Suppressor macrophage treated with lipopolysaccharide for 4 hours (primary cell): ENCODE results near the gene ZMYM2.
"Not testable (repeated sequence)": the region's sequence is repeated elsewhere in the genome, so short reads cannot be mapped to it uniquely, and the experiment has no call there.

Source experiments
- DNase-seq: peaks from one replicate; pipeline ENCODE4 v3.0.0-alpha.2; 2020

ZMYM2 gene

DNA sequence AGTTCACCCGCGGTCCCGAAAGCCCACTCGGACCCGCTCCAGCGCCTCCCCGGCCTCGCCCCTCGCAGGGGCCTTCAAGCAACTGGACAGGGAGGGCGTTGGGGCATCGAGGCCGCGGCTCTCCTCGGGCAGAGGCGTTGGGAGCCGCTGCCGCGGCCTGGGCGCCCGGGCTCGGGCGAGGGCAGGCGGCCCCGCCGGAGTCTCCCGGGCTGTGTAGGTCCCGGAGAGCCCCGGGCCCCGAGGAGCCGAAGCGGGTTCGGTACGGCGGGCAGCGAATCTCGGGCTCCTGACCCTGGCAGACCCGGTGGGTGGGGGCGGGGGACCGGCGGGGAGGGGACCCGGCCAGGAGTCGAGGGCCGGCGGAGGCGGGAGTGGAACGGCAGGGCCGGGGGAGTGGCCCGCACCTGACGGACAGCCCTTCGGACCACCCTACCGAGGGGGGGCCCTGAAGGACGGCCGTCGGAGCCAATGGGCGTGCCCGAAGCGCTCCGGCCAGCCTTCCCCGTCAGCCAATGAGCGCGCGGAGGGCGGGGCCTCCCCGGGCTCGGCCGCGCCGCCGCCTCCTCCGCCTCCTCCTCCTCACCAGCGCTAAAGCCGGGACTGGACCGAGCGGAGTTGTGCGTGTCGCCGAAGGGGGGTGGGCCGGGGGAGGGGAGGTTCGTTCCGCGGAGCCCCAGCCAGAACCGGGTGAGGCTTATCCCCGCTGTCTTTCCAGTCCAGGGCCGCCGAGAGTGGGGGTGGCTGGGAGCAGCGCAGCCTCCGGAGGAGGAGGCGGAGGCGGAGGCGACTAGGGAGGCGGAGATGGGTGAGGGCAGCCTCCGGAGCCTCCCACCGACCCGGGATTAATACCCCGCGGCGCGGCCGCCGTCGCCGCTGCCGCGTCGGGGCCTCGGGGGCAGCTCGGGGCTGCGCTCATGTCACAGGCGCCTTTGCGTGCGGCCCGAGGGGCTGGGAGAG, at the start of gene ZMYM2:
Gene ZMYM2 (plus strand): TSS at position 573 of the 957 bp plus-strand sequence. CDS start 34,346 bp downstream, outside the sequence.
- DNase-seq: peak; percentile 99

DNA sequence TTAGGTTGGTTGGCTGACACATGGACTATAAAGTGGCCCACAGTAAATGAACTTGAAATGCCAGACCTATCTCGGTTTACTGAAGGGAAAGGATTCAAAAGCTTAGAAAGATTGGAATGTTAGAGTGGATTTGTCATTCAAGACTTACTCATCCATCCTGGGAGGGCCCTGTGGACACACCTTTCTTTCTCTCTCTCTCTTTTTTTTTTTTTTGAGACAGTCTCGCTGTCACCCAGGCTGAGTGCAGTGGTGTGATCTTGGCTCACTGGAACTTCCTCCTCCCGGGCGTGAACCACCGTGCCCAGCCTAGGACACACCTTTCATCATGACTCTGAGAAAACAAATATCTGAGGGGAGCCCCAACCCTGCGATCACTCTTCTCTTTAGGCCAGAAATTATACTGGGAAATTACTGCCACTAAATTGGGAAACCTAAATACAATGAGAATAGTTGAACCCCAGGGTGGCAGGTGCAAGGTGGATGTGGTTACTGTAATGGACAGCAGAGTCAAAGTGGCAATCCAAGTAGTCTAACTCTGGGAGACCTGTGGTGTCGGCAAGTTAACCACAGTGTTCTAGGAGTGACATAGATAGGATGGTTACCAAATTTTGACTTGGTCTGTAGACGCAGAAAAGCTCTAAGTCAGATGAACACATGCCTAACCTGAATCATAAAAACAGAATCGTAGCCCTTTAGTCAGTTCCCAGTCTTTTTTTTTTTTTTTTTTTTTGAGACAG, 48.0 kb upstream of the ZMYM2 start:
- no peak for DNase-seq

DNA sequence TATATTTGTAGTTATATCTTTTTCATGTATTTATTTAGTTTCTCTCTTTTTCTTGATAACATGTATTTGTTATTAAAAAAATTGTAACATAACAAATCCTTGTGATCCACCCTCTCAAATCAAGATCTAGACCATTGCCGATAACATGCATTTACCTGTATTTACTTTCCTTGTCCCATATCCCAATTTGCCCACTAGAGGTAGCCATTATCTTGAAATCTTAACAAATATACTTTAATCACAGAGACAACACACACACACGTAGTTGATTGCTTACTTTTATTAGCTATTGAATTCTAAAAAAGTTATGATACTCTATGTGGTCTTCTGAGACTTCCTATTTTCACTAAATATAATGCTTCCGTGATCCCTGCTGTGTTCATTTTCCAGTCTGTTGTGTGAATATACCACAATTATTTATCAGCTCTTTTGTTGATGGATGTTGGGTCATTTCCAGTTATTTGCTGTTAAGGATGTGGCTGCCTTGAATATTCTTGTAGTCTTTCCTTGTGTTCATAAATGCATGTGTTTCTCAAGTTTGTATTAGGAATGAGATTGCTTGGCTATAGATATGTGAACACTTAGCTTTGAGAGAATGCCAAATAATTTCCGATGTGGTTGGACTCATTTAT, 31.3 kb upstream of the ZMYM2 start:
- DNase-seq: peak; percentile 5

DNA sequence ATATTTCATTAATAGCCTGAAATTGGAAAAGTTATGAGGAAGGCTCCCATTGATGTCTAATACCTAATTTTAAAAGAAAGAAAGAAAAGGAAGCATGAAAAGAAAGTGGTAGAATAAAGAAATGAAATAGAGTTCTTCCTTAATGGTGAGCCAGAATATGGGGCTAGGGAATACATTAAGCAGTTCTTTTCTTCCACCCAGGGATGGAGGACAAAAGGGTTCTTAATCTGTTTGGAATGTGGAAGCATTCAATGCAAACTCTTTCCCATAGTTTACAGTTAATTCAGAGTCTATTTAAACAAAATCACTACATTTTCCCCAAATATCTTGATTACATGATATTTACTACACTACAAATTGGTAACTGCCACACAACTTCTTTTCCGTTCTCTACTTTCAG, 18.4 kb upstream of the ZMYM2 start:
- DNase-seq: no peak

DNA sequence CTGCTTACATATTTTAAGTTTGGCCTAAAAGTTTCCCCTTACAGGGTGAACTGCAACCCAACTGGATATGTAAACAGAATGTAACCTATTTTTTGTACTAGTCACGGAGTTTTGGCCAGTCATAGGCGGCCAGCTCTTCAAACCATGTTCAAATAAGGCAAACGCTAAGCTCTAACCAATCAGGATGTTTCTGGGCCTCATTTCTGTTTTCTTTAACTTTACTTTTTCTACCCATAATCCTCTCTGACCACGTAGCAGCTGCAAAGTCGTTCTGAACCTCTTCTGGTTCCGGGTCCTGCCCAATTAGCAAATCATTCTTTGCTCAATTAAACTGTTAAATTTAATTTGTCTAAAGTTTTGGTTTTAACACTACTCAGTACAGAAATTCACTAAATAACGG, 8.2 kb upstream of the ZMYM2 start:
- DNase-seq: no peak

DNA sequence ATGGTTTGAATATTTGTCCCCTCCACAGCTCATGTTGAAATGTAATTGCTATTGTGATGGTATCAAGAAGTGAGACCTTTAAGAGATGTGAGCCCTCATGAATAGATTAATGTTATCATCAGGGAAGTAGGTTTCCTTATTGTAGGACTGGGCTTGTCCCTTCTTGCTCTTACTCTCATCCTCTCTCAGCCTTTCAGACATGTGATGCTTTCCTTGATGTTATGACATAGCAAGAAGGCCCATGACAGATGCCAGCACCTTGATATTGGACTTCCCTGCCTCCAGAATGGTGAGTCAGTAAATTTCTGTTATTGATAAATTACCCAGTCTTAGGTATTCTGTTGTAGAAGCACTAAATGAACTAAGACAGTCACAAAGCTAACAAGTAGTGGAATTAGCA, 5.7 kb upstream of the ZMYM2 start:
- DNase-seq: no peak

DNA sequence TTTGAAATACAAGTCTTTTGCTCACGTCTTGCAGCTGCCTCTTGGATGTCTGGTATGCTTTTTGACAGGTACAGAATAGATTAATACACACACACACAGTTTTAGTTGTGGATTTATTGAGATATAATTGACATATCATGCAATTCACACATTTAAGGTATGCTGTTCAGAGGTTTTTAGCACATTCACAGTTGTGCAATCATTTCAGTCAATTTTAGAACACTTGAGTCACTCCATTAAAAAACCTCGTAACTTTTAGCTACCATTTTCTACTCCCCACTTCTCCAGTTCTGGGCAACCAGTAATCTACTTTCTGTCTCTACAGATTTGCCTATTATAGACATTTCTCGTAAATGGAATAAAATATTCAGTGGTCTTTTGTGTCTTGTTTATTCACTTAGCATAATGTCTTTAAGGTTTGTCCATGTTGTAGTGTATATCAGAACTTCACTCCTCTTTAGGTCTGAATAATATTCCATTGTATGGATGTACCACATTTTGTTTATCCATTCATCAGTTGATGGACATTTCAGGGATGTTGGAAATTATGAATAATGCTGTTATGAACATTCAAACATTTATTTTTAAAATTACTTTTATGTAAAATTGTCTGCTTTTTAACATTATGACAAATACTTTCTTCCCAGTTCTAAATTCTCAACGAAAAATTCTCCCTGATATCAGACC, 2.5 kb upstream of the ZMYM2 start:
- DNase-seq: no peak

DNA sequence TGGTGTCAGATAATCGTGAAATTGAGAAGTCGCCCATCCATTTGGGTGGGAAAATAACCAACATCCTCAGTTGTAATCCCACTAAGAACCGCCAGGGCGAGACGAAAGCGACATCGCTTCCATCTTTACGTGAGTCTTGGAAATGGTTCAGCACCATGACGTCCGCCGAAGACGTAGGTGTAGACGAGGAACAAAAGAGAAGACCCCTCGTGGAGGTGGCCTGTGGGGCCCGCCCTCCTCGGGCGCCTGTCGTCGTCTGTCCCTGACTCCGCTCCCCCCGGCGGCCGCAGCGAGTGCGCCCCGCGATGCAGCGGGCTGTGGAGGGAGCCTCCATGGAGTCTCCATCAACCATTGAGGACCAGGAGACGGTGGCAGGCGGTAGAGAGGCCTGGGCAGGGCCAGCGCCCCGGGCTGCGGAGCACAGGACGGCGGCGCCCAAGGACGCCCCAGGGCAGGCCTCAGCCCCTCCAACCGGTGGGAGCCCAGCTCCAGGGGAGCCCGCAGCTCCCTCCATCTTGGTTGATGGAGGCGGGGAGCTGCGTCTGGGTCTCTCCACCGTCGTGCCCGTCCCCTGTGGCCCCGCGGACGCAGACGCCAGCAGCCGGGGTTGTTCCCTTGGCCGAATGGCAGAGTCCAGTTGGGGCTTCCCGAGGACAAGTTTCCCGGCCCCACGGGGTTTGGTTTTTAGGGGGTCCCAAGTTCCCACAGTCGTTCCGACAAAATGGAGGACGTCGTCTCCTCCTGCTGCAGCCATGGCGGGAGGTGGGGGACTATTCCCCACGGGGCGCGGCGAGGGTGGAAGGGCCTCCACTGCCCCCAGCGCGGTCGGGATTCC, 990 bp upstream of the ZMYM2 start:
- DNase-seq: peak; percentile 81

DNA sequence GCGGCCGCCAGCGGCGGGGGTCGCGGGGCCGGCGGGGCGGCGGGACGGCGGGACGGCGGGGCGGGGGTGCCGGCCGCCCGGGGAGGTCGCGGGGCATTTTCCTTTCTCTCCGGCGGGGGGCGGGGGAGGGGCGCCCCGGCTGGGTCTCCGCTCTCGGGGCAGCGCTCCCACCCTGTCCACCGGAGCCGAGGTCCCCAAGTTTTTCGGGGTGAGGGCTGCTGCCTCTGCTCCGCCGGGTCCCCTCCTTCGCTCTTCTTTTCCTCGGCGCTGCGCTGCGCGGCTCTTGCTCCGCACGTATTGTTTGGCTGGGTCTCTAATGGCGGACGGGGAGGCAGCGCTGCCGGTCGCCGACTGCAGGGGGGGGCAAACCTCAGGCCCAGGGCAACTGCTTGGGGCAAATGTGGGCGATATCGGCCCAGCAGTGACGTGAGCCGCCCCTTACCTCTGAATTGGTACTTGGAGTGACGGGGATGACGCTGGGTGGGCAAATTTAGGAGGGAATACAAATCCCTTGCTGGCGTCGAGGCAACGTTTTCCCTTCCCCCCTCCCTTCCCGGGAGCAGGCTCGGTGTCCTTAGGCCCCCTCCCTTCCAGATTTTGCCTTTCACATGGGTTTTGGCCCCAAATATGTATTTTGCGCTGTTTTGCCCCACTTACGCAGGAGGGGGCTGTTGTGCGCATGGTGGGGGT, 759 bp downstream of the ZMYM2 start:
- peak; percentile 66 for DNase-seq

DNA sequence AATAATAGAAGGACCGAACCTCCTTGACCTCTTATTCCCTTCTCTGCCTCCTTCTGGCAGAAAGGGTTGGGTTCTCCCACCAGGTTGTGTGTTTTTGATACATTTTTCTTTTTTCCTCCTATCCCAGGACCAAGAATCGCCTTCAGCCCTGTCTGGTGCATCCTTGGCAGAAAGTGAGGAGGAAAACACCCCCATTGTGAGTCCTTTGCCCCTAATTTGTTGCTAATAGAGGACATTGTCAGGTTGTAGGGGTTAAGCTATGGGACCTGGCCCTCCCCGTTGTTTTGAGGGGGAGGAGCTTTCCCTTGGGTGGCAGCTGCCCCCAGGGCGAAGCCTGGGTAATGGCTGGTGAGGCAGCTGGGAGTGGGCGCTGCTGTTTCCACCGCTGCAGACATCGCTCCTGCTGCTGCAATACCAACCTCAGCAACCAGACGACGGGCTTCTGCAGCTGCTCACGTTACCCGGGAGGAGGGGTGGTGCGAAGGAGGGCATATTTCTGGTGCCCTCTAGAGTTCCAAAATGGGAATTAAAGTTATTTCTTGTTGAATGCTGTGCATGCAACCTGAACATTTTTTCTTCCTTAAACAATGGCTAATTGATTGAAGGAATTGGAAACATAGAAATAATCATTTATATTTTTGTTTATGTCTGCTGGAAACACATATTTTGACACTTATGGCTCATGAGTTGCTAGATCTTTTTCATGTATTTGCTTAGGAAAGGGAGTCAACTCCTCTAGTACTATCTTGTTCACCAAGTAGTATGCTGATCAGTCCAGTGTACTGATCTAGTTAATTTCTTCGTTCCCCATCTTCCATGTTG, 1.5 kb downstream of the ZMYM2 start:
- DNase-seq: peak; percentile 93

DNA sequence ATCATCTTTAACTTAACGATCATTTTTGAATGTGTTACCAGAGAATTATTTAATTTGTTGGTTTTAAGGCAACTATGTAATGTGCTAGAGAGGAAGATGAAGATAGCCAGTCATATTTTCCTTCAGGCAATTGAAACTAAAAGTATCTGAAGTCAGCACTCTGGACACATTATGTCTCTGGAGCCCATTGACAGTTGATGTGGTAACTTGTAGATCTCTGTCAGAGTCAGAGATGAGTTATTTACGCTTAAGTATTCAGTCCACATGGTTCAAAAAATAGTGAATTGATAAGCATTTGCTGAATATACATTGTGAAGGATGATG, 2.1 kb downstream of the ZMYM2 start:
- DNase-seq: peak; percentile 69

DNA sequence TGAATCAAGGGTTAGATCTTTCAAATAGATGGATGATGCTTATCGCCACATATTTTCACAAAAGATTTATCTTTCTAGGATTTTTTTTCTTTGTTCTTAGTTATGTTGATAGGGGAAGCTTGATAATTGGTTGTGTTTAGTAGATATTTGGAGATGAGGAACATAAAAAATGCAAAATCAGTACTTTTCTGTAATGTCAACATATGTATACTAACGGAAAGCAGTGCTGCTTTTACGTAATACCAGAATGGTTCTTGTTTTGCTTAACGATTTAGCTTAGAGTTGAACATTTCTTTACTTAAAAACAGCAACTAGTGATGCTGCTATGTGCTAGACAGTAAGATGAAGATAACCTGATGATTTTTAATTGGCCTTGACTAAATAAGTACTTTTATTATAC, 3.0 kb downstream of the ZMYM2 start:
- DNase-seq: peak; percentile 43

DNA sequence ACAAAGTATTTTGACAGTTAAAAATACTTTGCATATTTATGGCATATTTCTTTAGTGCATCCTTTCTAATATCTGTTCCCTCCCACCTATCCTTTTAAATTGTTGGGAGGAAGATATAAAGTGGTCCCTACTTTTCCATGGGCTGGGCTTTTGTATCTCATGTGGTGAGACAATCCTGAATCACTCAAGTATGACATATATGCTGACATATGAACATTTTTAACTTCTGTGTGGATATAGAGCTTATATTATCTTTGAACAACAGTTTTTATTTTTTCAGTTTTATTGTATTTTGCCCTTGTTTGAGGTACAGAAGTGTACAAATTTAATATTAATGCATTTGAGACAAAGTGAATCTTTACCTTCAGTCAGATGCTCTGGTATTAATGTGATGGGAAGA, 3.4 kb downstream of the ZMYM2 start:
- no peak for DNase-seq

DNA sequence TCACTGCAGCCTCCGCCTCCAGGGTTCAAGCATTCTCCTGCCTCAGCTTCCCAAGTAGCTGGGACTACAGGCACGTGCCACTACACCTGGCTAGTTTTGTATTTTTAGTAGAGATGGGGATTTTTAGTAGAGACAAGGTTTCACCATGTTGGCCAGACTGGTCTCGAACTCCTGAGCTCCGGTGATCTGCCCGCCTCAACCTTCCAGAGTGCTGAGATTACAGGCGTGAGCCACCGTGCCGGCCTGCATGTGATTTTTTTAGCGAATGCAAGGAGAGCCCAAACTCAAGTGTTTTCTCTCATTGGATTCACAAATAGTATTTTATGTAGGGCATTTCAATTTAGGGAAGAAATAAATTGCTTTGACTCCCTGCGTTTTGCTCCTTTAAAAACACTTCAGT, 4.4 kb downstream of the ZMYM2 start:
- no peak for DNase-seq

DNA sequence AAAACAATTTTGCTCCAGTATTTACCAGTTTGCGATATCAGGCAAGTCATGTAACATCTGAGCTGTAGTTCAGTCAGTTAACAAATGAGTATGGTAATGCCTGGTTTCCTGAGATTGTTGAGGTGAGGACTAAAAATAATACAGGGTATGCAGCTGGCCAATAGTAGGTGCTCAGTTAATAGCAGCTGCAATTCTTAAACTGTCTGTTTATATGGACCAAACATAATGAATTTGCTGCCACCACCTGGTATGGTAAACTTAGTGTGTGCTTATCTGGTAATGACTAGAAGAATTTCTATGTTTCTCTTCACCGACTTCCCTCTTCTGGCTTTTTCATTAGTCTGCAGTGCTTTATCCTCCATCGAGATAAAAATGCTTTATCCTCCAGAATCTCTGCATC, 9.1 kb downstream of the ZMYM2 start:
- no peak for DNase-seq

DNA sequence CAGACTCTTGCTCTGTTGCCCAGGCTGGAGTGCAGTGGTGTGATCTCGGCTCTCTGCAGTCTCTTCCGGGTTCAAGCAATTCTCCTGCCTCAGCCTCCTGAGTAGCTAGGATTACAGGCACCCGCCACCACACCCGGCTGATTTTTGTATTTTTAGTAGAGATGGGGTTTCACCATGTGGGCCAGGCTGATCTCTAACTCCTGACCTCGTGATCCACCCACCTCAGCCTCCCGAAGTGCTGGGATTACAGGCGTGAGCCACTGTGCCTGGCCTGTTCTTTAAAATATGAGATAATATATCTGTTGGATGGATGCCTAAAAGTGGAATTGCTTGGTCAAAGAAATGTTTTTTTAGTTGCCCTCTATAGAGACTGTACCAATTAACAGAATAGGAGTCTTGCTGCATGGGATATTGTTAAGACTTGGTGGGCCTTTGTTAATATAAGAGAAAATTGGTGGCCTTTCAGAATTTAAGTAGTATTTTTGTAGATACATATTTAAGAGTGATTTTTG, 16.0 kb downstream of the ZMYM2 start:
- not testable (repeated sequence) for DNase-seq

DNA sequence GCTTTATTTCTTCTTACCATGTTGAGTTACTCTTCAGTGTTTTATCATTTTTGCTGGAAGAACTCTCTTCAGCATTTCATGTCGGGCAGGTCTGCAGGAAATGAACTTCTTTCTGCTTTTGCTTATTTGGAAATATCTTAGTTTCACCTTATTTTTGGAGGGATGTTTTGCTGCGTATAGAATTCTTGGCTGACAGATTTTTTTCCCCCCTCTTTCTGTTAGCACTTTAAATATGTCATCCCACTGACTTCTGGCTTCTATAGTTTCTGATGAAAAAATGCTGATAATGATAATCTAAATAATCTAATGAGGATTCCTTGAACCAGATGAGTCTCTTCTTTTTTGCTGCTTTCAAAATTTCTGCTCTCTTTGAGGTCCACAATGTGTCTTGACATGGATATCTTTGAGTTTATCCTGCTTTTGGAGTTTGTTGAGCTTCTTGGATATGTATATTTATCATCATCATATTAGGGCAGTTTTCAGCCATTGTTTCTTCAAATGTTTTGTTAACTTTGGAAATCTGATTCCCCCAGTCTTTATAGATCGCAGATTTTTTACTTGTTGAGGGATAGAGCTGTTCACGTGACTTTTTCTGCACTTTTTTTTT, 20.4 kb downstream of the ZMYM2 start:
- no peak for DNase-seq

DNA sequence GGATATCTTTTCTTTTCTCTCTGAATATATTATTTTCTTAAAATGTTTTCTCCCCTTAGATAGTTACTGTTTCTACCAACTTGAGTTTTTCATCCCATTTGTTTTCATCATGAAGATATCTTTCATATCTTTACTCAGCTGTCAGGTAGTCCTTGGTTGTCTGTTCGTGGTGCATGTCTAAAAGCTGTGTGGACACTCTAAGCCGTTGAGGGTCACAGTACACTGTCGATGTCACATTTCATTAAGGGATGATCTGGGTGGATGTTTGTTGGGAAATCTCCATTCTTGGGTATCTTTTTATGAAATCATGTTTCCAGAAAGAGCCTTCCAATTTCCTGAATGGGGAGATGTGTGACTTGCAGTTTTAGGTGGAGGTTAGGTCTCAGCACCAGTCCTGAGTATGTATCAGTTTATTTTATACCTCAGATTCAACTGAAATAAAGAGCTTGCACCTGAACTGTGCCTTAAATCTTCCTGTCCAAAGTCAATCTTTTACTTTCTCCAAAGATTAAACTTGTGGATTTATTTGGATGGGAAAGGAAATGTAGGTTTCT, 23.2 kb downstream of the ZMYM2 start:
- no peak for DNase-seq

DNA sequence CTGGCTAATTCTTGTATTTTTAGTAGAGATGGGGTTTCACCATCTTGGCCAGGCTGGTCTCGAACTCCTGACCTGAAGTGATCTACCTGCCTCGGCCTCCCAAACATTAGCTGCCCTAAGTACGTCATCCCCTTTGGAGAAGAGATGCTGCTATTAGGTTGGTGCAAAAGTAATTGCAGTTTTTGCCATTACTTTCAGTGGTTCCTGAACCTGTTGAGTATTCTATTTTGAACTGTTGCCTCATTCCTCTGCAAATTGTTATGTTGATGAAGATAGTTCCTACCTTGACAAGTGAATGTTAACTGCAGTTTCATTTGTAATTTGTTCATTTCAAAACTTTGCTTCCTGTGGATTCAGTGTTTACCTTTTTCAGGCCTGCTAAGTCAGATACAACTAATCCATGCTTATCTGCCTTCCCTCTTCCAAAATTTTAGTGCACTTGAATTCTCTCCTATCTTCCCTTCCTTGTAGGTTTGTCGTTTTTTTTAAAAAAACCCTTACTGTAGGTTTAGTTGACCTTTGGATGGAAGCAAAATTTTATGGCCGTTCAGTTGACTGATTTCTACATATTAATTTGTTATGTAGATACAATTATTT, 24.0 kb downstream of the ZMYM2 start:
- DNase-seq: no peak
